GM21447 (cell line): ENCODE measurements around the gene PCYT1A.

Source experiments
- ATAC-seq: cut with Tn5 transposase; IDR thresholded peaks from one replicate; pipeline ENCODE4 v1.9.1; 2021; ENCODE audit not compliant: unreplicated experiment

Gene PCYT1A

GRCh38 chr3:196238612-196239560 is 48.6 kb downstream of the PCYT1A start:
- no peak for ATAC-seq

GRCh38 chr3:196237203-196237602 is 50.3 kb downstream of the PCYT1A start:
- no peak for ATAC-seq

- ATAC-seq: no peak
These were observed 51.3 kb downstream of the PCYT1A start for GRCh38 chr3:196236223-196236622.

- ATAC-seq: no peak
These were observed 51.9 kb downstream of the PCYT1A start for GRCh38 chr3:196235452-196236122.

GRCh38 chr3:196232882-196233251 is 54.7 kb downstream of the PCYT1A start:
- ATAC-seq: no peak

GRCh38 chr3:196232154-196232881 is 55.2 kb downstream of the PCYT1A start:
- ATAC-seq: no peak

GRCh38 chr3:196227629-196228493 is 59.7 kb downstream of the PCYT1A start:
- no peak for ATAC-seq

- no peak for ATAC-seq
These were observed 60.4 kb downstream of the PCYT1A start for GRCh38 chr3:196227121-196227561.

- ATAC-seq: no peak
These were observed 61.7 kb downstream of the PCYT1A start for GRCh38 chr3:196225763-196226364.

DNA sequence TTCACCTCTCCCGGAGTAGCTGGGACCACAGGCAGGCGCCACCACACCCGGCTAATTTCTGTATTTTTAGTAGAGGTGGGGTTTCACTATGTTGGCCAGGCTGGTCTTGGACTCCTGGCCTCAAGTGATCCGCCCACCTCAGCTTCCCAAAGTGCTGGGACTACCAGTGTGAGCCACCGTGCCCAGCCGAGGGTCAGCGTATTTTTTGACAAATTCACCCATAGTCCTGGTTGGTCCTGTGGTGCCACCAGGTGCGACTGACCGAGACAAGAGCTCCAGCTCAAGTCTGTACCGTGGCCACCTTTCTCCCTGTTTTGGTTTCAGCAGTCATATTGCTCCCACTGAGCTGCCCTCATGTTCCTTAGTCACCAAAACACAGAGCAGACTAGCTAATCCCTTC is 62.4 kb downstream of the PCYT1A start:
- ATAC-seq: no peak

DNA sequence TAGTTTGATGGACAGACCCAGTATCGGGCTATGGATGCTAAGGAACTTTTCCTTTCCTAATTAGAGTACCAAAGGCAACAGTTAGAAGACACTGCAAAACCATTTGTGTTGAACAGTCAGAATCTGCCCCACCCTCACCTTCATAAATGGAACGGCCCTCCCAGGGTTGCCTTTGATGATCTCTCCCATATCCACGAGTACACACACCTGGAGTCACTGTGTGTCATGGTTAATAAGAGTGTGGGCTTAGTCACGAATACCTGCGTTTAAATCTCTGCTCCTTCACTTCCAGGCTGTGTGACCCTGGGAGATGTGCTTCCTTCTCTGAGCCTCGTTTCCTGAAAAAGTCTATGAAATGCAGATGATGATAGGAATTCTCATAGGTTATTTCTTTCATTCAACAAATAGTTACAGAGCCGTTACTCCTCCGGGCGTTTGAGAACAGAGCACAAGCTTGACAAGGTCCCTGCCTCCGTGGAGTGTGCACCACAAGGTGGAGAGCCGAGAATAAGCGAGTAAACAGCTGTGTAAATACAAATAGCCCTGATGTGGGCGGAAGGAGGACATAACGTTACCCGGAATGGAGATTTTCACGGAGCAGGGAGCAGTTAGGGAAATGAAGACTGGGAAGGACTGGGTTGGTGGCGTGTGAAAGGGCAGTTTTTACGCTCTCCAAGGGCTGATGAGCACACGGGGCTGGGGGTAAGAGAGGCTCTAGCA is 64.5 kb downstream of the PCYT1A start:
- no peak for ATAC-seq

DNA sequence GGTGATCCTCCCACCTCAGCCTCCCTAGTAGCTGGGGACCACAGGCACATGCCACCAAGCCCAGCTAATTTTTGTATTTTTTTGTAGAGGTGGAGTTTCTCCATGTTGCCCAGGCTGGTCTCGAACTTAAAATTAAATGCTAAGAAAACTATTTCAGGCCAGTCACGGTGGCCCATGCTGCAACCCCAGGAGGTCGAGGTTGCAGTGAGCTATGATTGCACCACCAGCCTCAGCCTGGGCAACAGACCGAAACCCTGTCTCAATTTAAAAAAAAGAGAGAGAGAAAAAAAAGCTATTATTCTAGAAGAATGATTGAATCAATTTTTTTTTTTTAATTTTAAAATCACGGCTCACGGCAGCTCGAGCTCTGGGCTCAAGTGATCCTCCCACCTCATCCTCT is 66.5 kb downstream of the PCYT1A start:
- ATAC-seq: no peak

DNA sequence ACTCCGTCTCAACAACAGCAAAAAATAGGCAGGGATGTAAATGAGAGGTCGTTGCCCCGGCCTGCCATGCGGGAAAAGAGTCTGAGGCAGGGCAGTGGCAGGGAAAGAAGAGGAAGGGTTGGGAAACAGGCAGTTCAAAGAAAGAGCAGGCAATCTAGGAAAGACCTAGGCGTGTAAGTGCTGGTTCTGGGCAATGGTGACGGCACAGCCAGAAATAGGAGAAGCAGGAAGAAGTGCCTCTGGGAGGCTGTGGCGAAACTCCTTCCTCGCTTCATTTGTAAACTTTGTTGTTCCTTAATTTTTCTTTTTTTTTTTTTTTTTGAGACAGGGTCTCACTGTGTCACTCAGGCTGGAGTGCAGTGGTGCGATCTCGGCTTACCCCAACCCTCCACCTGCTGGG is 66.9 kb downstream of the PCYT1A start:
- ATAC-seq: no peak

DNA sequence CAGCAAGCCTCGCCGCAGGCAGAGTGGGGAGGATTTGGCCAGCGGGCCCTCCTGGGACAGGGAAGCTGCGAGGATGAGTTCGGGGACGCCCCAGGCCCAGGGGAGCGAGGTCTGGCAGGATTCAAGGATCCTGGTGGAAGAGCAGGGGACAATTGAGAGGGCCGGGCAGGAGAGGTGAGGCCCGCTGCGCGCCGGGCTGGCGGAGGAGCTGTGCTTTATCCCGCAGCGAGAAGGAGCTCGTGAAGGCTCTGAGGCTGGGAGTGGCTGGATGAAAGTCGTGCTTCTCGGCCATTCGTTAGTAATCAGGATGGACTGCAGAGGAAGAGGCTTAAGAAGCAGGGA is 67.6 kb downstream of the PCYT1A start:
- ATAC-seq: no peak

DNA sequence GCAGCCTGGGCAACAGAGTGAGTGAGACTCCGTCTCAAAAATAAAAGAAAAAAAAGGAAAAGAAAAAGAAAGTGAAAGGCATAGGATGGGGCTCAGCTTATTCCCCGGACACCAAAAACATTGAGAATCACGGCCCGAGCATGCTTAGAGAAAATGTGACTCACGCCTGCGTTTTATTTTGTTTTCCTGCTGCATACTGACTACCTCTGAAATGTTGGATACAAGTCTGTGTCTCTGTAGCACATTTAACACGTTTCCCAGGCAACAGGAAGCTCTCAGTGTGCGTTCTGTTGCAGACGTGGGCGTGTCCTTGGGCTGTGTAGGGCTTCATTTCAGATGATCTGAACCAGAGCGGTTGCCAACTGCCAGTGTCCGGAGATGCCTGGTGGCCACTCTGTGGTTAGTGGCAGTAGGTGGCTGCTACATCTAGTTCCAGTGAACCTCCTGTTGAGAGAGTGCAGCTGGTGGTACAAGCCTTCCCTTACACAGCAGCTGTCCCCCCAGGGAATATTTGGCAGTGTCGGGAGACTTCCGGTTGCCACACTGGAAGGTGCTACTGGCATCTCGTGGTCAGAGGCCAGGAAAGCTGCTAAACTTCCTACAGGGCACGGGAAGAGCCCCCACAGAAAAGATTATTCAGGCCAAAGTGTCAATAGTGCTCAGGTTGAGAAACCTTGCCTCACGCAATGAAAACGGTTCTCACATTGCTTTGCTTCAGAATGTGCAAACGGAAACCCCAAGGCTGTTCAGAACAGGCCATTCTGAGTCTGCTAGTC is 68.1 kb downstream of the PCYT1A start:
- ATAC-seq: peak; percentile 76

DNA sequence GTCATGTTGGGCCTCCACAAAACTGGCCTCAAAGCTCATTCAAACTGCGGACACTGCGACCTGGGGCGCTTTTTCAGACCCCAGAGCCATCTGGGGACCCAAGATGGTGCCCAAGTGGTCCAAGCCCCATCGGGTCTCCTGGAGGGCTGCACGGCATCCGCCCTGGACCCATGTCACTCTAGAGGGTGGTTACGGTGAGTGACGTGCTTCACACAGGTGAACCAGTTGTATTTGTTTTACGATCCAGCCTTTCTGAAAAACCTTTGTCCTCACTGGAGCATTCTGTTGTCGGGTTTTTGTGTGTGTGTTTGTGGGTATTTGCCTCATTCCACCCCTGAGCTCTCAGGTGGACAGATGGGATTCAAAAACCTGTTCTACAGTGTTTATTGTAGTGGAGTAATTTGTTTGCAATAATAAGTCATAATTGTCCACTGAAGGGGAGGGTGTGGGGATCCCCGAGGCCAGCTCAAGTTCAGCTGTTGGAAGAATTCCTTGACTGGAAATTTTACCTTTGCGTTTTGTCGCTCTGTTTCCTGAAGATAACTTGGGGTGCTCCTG is 69.3 kb downstream of the PCYT1A start:
- ATAC-seq: no peak

- no peak for ATAC-seq
These were observed 70.0 kb downstream of the PCYT1A start for GRCh38 chr3:196217307-196218154.
